SKM-1 treated with dmso at 0.1 percent for 144 hours (cell line): ENCODE data around the gene KISS1.

Source experiments
- DNase-seq: peaks from one replicate; lab custom pipeline; 2025; ENCODE audit not compliant: unreplicated experiment; lab: John Stamatoyannopoulos, UW

The KISS1 gene

GRCh38 chr1:204194080-204194479, 2.2 kb downstream of the KISS1 start:
- DNase-seq, result no peak

GRCh38 chr1:204192589-204193352, 3.5 kb downstream of the KISS1 start:
- no peak for DNase-seq

- no peak for DNase-seq
Observed at GRCh38 chr1:204192046-204192445, 4.2 kb downstream of the KISS1 start.

- no peak for DNase-seq
Observed at GRCh38 chr1:204191456-204191855, 4.8 kb downstream of the KISS1 start.

GRCh38 chr1:204190212-204191211, 5.8 kb downstream of the KISS1 start:
- peak; percentile 95 for DNase-seq

GRCh38 chr1:204188959-204189639, 7.2 kb downstream of the KISS1 start:
- DNase-seq, result no peak

DNA sequence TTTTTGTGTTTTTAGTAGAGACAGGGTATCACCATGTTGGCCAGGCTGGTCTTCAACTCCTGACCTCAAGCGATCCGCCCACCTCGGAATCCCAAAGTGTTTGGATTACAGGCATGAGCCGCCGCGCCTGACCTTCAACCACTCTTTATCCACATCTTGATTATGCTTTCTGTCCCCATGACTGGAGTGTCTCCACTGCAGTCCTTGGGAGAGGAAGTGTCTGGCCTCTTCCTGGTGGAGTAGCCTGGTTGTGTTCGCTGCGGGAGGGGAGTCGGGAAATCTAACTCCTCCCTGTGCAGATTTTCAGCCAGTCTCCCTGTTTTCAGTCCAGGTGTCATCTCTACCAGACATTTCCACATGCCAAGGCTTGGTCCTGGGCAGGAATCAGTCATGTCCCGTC, 9.7 kb downstream of the KISS1 start:
- no peak for DNase-seq

- DNase-seq, result no peak
Observed at GRCh38 chr1:204181116-204181515, 15.2 kb downstream of the KISS1 start.

GRCh38 chr1:204180133-204180532, 16.2 kb downstream of the KISS1 start:
- no peak for DNase-seq

GRCh38 chr1:204178487-204179281, 17.6 kb downstream of the KISS1 start:
- no peak for DNase-seq

DNA sequence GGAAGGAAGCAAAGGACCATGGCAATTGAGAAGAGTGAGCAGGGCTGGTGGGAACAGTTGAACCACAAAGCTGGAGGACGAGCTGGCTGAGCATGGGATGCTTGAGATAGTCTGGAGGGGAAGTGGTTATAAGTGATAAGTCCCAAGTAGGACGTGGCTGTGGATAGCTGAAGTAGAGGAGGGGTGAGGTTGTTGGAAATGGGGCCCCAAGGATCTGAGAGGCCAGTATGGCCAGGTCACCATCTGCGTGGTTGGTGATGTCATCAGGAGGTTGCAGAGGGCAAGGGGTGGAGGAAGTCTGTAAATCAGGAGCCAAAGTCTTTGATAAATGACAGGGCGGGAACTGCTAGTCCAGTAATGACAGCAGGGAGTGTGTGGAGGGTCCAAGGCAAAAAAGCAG, 19.2 kb downstream of the KISS1 start:
- no peak for DNase-seq

DNA sequence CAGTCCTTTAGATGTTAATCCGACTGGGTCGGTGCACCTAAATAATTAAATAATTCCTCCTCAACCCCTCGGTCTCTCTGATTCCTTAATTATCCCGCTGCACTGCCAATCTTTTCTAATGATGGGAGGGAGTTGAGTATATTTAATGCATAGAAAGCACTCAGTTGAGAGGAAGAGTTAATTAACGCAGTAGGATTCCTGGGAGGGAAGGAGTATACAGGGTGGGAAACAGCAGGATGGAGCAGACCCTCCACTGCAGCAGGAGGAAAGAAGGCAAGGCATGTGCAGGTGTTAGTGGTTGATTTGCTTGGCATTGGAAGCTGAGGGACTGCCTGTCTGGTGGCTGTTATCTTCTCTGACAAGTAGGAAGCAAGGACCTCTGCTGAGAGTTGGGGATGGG, 20.2 kb downstream of the KISS1 start:
- DNase-seq, result no peak

- no peak for DNase-seq
Observed at GRCh38 chr1:204174958-204175357, 21.3 kb downstream of the KISS1 start.

DNA sequence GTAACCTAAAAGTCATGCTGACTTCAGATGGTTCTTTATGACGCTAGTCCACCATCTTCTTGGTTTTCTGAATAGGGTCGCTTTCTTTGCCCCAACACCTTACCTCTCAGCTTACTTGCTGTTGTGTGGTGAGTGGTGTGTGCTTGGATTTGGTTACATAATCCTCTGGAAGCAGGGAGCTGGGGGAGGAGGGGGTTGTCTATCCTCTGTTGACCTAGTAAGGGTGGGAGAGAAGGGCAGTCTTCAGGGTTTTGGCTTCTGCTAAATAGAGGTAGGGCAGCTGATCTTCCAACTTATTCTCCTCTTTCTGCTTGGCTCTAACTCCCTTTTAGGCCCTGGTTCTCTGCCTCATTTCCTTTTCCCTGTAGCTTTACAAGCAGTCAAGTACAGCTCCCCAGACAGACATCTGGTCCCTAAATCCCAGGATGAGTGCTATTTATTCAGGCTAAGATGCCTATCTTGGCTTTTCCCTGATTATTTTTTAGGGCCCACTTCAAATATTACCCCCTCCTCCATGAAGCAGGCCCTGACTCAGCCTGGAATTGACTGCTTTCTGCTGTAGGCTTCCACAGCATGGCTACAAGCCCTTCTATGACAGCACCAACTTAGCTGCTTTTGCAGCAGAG, 23.8 kb downstream of the KISS1 start:
- no peak for DNase-seq

- no peak for DNase-seq
Observed at GRCh38 chr1:204171751-204172178, 24.5 kb downstream of the KISS1 start.

DNA sequence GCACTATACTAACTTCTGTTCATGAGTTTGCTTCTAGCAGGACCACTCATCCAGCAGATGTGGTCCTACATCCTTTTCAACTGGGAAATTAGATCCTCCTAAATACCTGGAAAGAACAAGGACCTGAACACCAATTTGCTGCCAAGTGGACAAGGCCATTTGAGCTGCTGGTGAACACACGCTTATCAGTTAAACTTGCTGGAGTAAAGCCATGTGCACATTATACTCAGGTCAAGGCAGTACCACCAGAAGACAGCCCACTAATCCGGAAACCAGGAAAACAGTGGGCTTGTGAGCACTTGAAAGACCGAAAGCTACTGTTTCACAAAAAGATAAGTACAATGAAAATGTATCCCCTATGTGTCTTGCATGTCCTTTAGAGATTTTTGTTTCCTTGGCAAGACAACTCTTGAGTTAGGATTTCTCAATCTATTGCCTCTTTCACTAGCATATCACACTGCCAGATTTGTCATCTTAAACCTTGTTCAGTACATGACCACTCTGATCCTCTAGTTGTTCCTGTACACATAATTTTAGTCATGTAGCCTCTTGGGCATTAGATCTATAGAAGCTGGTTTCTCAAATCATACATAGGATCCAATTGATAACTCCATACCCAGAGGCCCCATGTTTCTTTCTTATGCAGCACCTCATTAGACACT, 25.7 kb downstream of the KISS1 start:
- DNase-seq, result no peak

DNA sequence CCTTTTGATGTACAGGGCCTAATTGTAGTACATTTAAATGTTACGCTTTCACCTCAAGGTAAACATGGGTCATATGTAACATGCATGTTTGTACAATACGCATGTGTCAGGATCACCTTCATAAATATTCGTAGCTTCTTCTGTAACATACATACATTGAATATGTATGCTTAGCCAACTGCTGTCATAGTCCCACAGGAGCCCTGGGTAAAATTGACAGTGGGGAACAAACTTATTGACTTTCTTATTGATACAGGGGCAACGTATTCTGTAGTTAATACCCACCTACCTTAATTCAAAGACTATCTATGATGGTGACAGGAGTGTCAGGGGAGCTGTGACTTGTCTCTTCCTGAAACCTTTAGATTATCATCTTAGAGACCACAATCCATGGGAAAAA, 26.4 kb downstream of the KISS1 start:
- DNase-seq, result no peak

DNA sequence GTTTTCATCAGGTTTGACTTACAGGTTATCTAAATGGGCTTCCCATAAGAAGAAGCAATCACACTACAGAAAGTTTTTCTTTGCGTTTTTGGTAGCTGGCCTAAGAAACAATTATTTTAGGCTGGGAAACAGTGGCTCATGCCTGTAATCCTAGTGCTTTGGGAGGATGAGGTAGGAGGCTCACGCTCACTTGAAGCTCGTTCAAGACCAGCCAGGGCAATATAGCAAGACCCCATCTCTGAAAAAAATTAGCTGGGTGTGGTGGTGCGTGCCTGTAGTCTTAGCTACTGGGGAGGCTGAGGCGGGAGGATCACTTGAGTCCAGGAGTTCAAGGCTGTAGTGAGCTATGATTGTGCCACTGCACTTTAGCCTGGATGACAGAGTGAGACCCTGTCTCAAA, 28.6 kb downstream of the KISS1 start:
- no peak for DNase-seq

GRCh38 chr1:204166219-204166618, 30.1 kb downstream of the KISS1 start, which contains the start of gene REN:
TSS of gene REN (minus strand) at chr1:204166337. CDS start at chr1:204166293, 44 bp downstream.
- no peak for DNase-seq
